ENCODE data around the gene TNP2. TPM values are rescaled to one million over a fixed set of nuclear protein-coding genes. Genes with fewer than 3 reads are reported as not detected.

The TNP2 gene
- polyA plus RNA-seq, 4 donors, result not detected

- Histone ChIP-seq H3K9me3 (ENCODE audit: control insufficient read depth in 2 of 2, insufficient read depth in 1 of 2, low read depth in 1 of 2, low read length in 1 of 2) (no peaks in the 10 kb centered on the region), H3K27me3 (ENCODE audit: control insufficient read depth in 3 of 3, insufficient read depth in 3 of 3, low read length in 3 of 3) (no peaks in the 10 kb centered on the region), H3K4me3 (ENCODE audit: low read depth in 1 of 3, low read length in 3 of 3) (no peak overlapping the region), H3K27ac (ENCODE audit: low read depth in 1 of 3, low read length in 2 of 3) (no peak overlapping the region), H3K36me3 (ENCODE audit: control insufficient read depth in 3 of 3, insufficient read depth in 2 of 3, low read depth in 1 of 3, low read length in 3 of 3) (no peaks in the 10 kb centered on the region), H3K4me1 (ENCODE audit: control insufficient read depth in 3 of 3, insufficient read depth in 2 of 3, low read depth in 1 of 3, low read length in 2 of 3) (no peaks in the 10 kb centered on the region)
- no peak for DNase-seq
- FAIRE-seq, result no peak
- 97 to 100% (median 100%) methylated on average over 2 of the region's 2 CpGs for WGBS, 3 donors
These were observed 20.1 kb upstream of the TNP2 start for GRCh38 chr16:11289202-11289601.

DNA sequence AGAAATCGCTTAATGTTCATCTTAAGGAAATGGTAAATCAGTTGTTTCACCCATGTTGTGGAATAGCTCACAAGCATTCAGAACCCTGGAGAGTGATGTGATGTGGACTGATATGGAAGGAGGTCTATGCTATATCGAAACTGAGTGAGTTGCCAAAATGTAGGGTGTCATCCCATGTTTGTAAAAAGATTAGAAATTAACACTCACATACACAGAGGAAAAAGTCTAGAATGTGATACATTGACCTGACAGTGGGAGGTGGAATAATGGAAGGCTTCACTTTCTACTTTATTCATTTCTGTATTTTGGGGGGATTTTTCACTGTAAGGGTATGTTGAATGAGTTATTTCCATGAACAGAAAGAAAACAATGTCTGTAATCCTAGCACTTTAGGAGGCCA lies 16.7 kb upstream of the TNP2 start:
- Histone ChIP-seq H3K9me3 (ENCODE audit: control insufficient read depth in 2 of 2, insufficient read depth in 1 of 2, low read depth in 1 of 2, low read length in 1 of 2) (no peaks in the 10 kb centered on the region), H3K27me3 (ENCODE audit: control insufficient read depth in 3 of 3, insufficient read depth in 3 of 3, low read length in 3 of 3) (no peaks in the 10 kb centered on the region), H3K4me1 (ENCODE audit: control insufficient read depth in 3 of 3, insufficient read depth in 2 of 3, low read depth in 1 of 3, low read length in 2 of 3) (no peaks in the 10 kb centered on the region), H3K4me3 (ENCODE audit: low read depth in 1 of 3, low read length in 3 of 3) (no peak overlapping the region), H3K36me3 (ENCODE audit: control insufficient read depth in 3 of 3, insufficient read depth in 2 of 3, low read depth in 1 of 3, low read length in 3 of 3) (no peaks in the 10 kb centered on the region), H3K27ac (ENCODE audit: low read depth in 1 of 3, low read length in 2 of 3) (no peak overlapping the region)
- 83 to 92% (median 87%) methylated on average over 2 of the region's 2 CpGs for WGBS, 3 donors
- no peak for DNase-seq
- FAIRE-seq, result no peak

GRCh38 chr16:11283820-11284248 lies 14.7 kb upstream of the TNP2 start:
- Histone ChIP-seq H3K27ac (ENCODE audit: low read depth in 1 of 3, low read length in 2 of 3) (no peak overlapping the region), H3K4me3 (ENCODE audit: low read depth in 1 of 3, low read length in 3 of 3) (no peak overlapping the region), H3K36me3 (ENCODE audit: control insufficient read depth in 3 of 3, insufficient read depth in 2 of 3, low read depth in 1 of 3, low read length in 3 of 3) (no peaks in the 10 kb centered on the region), H3K4me1 (ENCODE audit: control insufficient read depth in 3 of 3, insufficient read depth in 2 of 3, low read depth in 1 of 3, low read length in 2 of 3) (peaks cover 0 to 6% (median 0%) of the 10 kb centered on the region in 3 donors), H3K9me3 (ENCODE audit: control insufficient read depth in 2 of 2, insufficient read depth in 1 of 2, low read depth in 1 of 2, low read length in 1 of 2) (no peaks in the 10 kb centered on the region), H3K27me3 (ENCODE audit: control insufficient read depth in 3 of 3, insufficient read depth in 3 of 3, low read length in 3 of 3) (no peaks in the 10 kb centered on the region)
- DNase-seq (no peak), FAIRE-seq (no peak)
- 67 to 80% (median 80%) methylated on average over 4 of the region's 4 CpGs for WGBS, 3 donors

GRCh38 chr16:11280616-11281522 lies 11.7 kb upstream of the TNP2 start, which contains the start of gene PRM1:
TSS of gene PRM1 (minus strand) at chr16:11281330. CDS start at chr16:11281238, 92 bp downstream.
- Histone ChIP-seq H3K27me3 (ENCODE audit: control insufficient read depth in 3 of 3, insufficient read depth in 3 of 3, low read length in 3 of 3) (no peaks in the 10 kb centered on the region), H3K4me1 (ENCODE audit: control insufficient read depth in 3 of 3, insufficient read depth in 2 of 3, low read depth in 1 of 3, low read length in 2 of 3) (peaks cover 0 to 6% (median 0%) of the 10 kb centered on the region in 3 donors), H3K9me3 (ENCODE audit: control insufficient read depth in 2 of 2, insufficient read depth in 1 of 2, low read depth in 1 of 2, low read length in 1 of 2) (no peaks in the 10 kb centered on the region), H3K36me3 (ENCODE audit: control insufficient read depth in 3 of 3, insufficient read depth in 2 of 3, low read depth in 1 of 3, low read length in 3 of 3) (no peaks in the 10 kb centered on the region), H3K27ac (ENCODE audit: low read depth in 1 of 3, low read length in 2 of 3) (no peak within 1 kb of the TSS), H3K4me3 (ENCODE audit: low read depth in 1 of 3, low read length in 3 of 3) (no peak within 1 kb of the TSS)
- FAIRE-seq (no peak), DNase-seq (no peak)
- 90 to 91% (median 90%) methylated on average over 17 to 25 of the region's 25 CpGs for WGBS, 3 donors

DNA sequence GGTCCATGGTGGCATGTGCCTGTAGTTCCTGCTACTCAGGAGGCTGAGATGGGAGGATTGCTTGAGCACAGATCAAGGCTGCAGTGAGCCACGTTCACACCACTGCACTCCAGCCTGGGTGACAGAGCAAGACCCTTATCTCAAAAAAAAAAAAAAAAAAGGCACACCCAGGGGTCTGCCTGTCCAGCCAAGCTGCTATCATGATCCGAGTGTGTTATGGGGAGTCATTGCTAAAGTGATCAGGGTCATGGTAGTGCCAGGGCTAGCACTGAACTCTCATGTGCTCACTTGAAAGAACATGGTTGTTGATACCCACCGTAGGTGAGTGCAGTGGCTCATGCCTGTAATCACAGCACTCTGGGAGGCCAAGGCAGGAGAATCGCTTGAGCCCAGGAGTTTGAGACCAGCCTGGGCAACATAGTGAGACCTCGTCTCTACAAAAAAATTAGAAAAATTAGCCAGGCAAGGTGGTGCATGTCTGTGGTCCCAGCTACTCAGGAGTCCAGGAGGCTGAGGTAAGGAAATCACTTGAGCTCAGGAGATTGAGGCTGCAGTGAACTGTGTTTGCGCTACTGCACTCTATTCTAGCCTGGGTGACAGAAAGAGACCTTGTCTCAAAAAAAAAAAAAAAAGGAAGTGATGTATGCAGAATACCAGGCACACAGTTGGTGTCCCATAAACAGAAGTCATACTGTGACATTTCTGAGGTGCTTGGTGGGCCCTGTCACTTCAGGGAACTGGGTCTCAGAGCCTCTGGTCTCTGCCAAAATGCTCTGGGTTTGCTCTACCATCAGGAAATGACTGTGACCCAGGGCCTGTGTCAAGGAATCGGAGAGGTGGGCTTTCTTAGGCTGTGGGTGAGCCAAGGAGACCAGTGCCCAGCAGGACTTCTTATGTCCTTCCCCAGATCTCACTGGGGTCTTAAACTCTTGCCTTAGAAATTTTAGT lies 9.8 kb upstream of the TNP2 start:
- H3K4me3 ChIP-seq (ENCODE audit: low read depth in 1 of 3, low read length in 3 of 3), result no peak overlapping the region
- H3K9me3 ChIP-seq (ENCODE audit: control insufficient read depth in 2 of 2, insufficient read depth in 1 of 2, low read depth in 1 of 2, low read length in 1 of 2), result no peaks in the 10 kb centered on the region
- H3K27me3 ChIP-seq (ENCODE audit: control insufficient read depth in 3 of 3, insufficient read depth in 3 of 3, low read length in 3 of 3), result no peaks in the 10 kb centered on the region
- FAIRE-seq (no peak), DNase-seq (no peak)
- peaks cover 0 to 6% (median 0%) of the 10 kb centered on the region in 3 donors for H3K4me1 ChIP-seq (ENCODE audit: control insufficient read depth in 3 of 3, insufficient read depth in 2 of 3, low read depth in 1 of 3, low read length in 2 of 3)
- 86 to 87% (median 86%) methylated on average over 7 of the region's 7 CpGs for WGBS, 3 donors
- no peak overlapping the region for H3K27ac ChIP-seq (ENCODE audit: low read depth in 1 of 3, low read length in 2 of 3)
- H3K36me3 ChIP-seq (ENCODE audit: control insufficient read depth in 3 of 3, insufficient read depth in 2 of 3, low read depth in 1 of 3, low read length in 3 of 3), result no peaks in the 10 kb centered on the region

DNA sequence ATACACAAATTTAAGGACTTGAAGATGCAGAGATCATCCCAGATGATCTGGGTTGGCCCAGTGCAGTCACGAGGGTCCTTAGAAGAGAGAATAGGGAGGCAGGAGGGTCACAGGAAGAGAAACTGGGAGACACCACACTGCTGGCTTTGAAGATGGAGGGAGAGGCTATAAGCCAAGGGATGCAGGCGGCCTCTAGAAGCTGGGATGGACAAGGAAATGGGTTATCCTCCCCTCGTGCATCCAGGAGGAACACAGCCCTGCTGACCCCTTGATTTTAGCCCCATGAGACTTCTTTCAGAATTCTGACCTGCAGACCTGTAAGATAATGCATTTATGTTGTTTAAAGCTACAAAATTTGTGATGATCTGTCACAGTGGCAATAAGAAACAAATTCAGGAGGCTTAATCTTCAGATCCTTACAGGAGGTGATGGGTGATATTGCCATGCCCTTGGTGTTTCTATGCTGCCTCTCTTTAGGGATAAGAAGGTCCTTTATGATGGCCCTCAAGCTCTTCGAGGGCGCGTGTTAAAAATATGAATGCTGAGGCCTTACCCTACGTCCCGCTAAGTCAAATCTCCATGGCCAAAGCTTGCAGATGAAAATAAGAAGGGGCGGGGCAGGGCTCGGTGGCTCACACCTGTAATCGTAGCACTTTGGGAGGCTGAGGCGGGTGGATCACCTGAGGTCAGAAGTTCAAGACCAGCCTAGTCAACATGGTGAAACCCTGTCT lies 8.6 kb upstream of the TNP2 start:
- Histone ChIP-seq H3K27me3 (ENCODE audit: control insufficient read depth in 3 of 3, insufficient read depth in 3 of 3, low read length in 3 of 3) (no peaks in the 10 kb centered on the region), H3K9me3 (ENCODE audit: control insufficient read depth in 2 of 2, insufficient read depth in 1 of 2, low read depth in 1 of 2, low read length in 1 of 2) (no peaks in the 10 kb centered on the region), H3K27ac (ENCODE audit: low read depth in 1 of 3, low read length in 2 of 3) (no peak overlapping the region), H3K4me3 (ENCODE audit: low read depth in 1 of 3, low read length in 3 of 3) (no peak overlapping the region), H3K36me3 (ENCODE audit: control insufficient read depth in 3 of 3, insufficient read depth in 2 of 3, low read depth in 1 of 3, low read length in 3 of 3) (no peaks in the 10 kb centered on the region), H3K4me1 (ENCODE audit: control insufficient read depth in 3 of 3, insufficient read depth in 2 of 3, low read depth in 1 of 3, low read length in 2 of 3) (peaks cover 0 to 6% (median 0%) of the 10 kb centered on the region in 3 donors)
- no peak for FAIRE-seq
- DNase-seq, result no peak
- 88 to 91% (median 91%) methylated on average over 12 of the region's 12 CpGs for WGBS, 3 donors

DNA sequence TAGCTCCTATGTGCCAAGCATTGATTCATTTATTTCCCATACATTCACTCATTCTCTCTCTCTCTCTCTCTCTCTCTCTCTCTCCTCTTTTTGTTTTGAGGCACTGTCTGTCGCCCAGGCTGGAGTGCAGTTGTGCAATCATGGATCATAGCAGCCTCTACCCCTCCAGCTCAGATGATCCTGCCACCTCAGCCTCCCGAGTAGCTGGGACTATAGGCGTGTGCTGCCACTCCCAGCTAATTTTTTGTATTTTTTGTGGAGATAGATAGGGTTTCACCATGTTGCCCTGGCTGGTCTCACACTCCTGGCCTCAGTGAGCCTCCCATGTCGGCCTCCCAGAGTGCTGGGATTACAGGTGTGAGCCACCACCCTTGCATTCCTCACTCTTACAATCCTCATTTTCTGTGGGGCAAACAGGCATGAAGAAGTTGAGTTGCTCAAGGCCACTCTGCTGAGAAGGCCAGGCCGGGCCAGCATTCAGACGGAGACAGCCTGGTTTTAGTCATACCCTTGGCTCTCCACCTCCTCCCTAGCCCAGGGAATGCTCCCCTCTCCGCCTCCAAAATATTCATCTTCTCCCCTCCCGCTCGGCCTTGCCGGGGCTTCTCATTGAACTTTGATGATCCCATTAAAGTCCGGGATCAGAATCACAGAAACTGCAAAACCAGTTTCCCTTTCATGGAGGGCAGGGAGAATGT lies 7.9 kb upstream of the TNP2 start:
- no peaks in the 10 kb centered on the region for H3K27me3 ChIP-seq (ENCODE audit: control insufficient read depth in 3 of 3, insufficient read depth in 3 of 3, low read length in 3 of 3)
- FAIRE-seq, result no peak
- H3K4me1 ChIP-seq (ENCODE audit: control insufficient read depth in 3 of 3, insufficient read depth in 2 of 3, low read depth in 1 of 3, low read length in 2 of 3), result peaks cover 0 to 6% (median 0%) of the 10 kb centered on the region in 3 donors
- 82 to 86% (median 84%) methylated on average over 11 of the region's 11 CpGs for WGBS, 3 donors
- H3K27ac ChIP-seq (ENCODE audit: low read depth in 1 of 3, low read length in 2 of 3), result no peak overlapping the region
- H3K9me3 ChIP-seq (ENCODE audit: control insufficient read depth in 2 of 2, insufficient read depth in 1 of 2, low read depth in 1 of 2, low read length in 1 of 2), result no peaks in the 10 kb centered on the region
- H3K4me3 ChIP-seq (ENCODE audit: low read depth in 1 of 3, low read length in 3 of 3), result no peak overlapping the region
- no peaks in the 10 kb centered on the region for H3K36me3 ChIP-seq (ENCODE audit: control insufficient read depth in 3 of 3, insufficient read depth in 2 of 3, low read depth in 1 of 3, low read length in 3 of 3)
- no peak for DNase-seq

Measured in small intestine (tissue), 7 donors.